ENCODE measurements around the gene BARHL1. TPM values are rescaled to one million over a fixed set of nuclear protein-coding genes. Genes with fewer than 3 reads are reported as not detected.
A peak's percentile ranks its signal among the peaks of the same experiment; 100 is the strongest.

BARHL1 gene
- total and polyA plus RNA-seq, 2 donors (not counting 3 experiments of a cell fraction or from before 2014, with no cell fraction given), result not detected

DNA sequence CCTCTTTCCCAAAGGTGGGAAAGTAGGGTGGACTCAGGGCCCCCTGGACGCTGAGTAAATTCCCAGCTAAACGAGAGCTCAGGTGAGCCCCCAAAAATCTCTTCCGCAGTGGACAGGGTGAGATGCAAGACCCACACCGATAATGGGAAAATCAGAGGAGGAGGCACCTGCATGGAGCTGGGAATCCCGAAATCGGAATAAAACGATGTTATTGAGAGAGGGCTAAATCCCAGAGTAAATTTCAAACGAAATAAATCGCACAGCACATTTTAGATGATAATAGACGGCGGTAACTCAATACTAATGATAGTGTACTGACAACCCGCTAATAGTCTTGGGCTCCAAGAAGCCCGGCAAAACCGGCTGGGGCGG lies 3.0 kb upstream of the BARHL1 start:
- FAIRE-seq (no peak), DNase-seq (ENCODE audit: low read depth, low spot score) (no peak)
- Histone ChIP-seq H3K4me3 (replicated peaks in 1 of 3; ENCODE audit: insufficient read depth in 1 of 3, low read depth in 1 of 3, low read length in 3 of 3) (no peak overlapping the region), H3K79me2 (ENCODE audit: control insufficient read depth, insufficient read depth, low read length) (no peaks in the 10 kb centered on the region), H3K36me3 (ENCODE audit: control insufficient read depth in 2 of 2, extremely low read depth in 1 of 2, insufficient read depth in 2 of 2, low read length in 2 of 2) (no peaks in the 10 kb centered on the region), H3K9me1 (replicated peaks; ENCODE audit: control insufficient read depth, extremely low read depth, insufficient read depth, low read length) (no peaks in the 10 kb centered on the region), H3K27me3 (ENCODE audit: control insufficient read depth in 2 of 2, insufficient read depth in 2 of 2, low read length in 2 of 2) (peaks cover 65 to 79% of the 10 kb centered on the region in 2 experiments), H3K9ac (replicated peaks; ENCODE audit: extremely low read depth, insufficient read depth, low read length) (no peak overlapping the region), H3K4me2 (ENCODE audit: insufficient read depth, low read length) (no peak overlapping the region), H2AFZ (ENCODE audit: low read depth, low read length) (no peak overlapping the region), H4K20me1 (replicated peaks; ENCODE audit: control insufficient read depth, extremely low read depth, insufficient read depth, low read length) (no peaks in the 10 kb centered on the region), H3K9me3 (replicated peaks; ENCODE audit: control insufficient read depth, insufficient read depth, low read length) (no peaks in the 10 kb centered on the region), H3K4me1 (ENCODE audit: control insufficient read depth, extremely low read depth, insufficient read depth, low read length) (peaks cover 11% of the 10 kb centered on the region), H3K27ac (ENCODE audit: insufficient read depth, low read depth, low read length) (no peak overlapping the region)
- ChIA-PET POLR2A (no interaction called here), CTCF (interaction anchor here (0.7 kb wide), 1 partner anchor 72 kb away, joined by 3 read pairs; no protein-coding TSS in a partner anchor)
- intact Hi-C loops (cut with micrococcal nuclease), result loop anchor here (2.0 kb wide), 1 partner anchor 221 kb away; no protein-coding TSS in a partner anchor
- BruUV-seq (replicated peaks), result no TSS peak
- TF ChIP-seq JUN (IDR thresholded peaks at IDR 0.05; ENCODE audit: borderline replicate concordance, insufficient read depth, insufficient read length, low read depth), result no peak
- no peak for TF ChIP-seq FOS (IDR thresholded peaks at IDR 0.05; ENCODE audit: borderline replicate concordance, insufficient read depth, low read length)
- no peak for TF ChIP-seq MYC (IDR thresholded peaks at IDR 0.05; ENCODE audit: low read depth, low read length)
- no peak for TF ChIP-seq MAX (IDR thresholded peaks at IDR 0.05; ENCODE audit: insufficient read depth, insufficient read length)
- TF ChIP-seq POLR2A (IDR thresholded peaks at IDR 0.05; ENCODE audit: low read depth, low read length), result no peak
- TF ChIP-seq GATA2 (IDR thresholded peaks at IDR 0.05; ENCODE audit: insufficient read depth, insufficient read length, low read depth, low read length), result no peak
- no peak for TF ChIP-seq POLR2AphosphoS5 (IDR thresholded peaks at IDR 0.05; ENCODE audit: insufficient read depth, low read depth, low read length)
- dilution Hi-C loops (cut with MboI; ENCODE audit: extremely low pct_ligation_motif_present, low sequenced_read_pairs), result no loop called here

- no peak for TF ChIP-seq FOS (IDR thresholded peaks at IDR 0.05; ENCODE audit: borderline replicate concordance, insufficient read depth, low read length)
- TF ChIP-seq EZH2 (IDR thresholded peaks at IDR 0.05; ENCODE audit: borderline replicate concordance, low read depth, low read length, severe bottlenecking), result peak; percentile 77
- Histone ChIP-seq H2AFZ (ENCODE audit: low read depth, low read length) (no peak overlapping the region), H3K9me1 (replicated peaks; ENCODE audit: control insufficient read depth, extremely low read depth, insufficient read depth, low read length) (no peaks in the 10 kb centered on the region), H3K27me3 (ENCODE audit: control insufficient read depth in 2 of 2, insufficient read depth in 2 of 2, low read length in 2 of 2) (peaks cover 84 to 96% of the 10 kb centered on the region in 2 experiments), H3K4me3 (replicated peaks in 1 of 3; ENCODE audit: insufficient read depth in 1 of 3, low read depth in 1 of 3, low read length in 3 of 3) (no peak overlapping the region), H3K36me3 (ENCODE audit: control insufficient read depth in 2 of 2, extremely low read depth in 1 of 2, insufficient read depth in 2 of 2, low read length in 2 of 2) (no peaks in the 10 kb centered on the region), H3K9ac (replicated peaks; ENCODE audit: extremely low read depth, insufficient read depth, low read length) (no peak overlapping the region), H3K79me2 (ENCODE audit: control insufficient read depth, insufficient read depth, low read length) (no peaks in the 10 kb centered on the region), H3K4me1 (ENCODE audit: control insufficient read depth, extremely low read depth, insufficient read depth, low read length) (peaks cover 11% of the 10 kb centered on the region), H3K4me2 (ENCODE audit: insufficient read depth, low read length) (no peak overlapping the region), H3K9me3 (replicated peaks; ENCODE audit: control insufficient read depth, insufficient read depth, low read length) (no peaks in the 10 kb centered on the region), H4K20me1 (replicated peaks; ENCODE audit: control insufficient read depth, extremely low read depth, insufficient read depth, low read length) (no peaks in the 10 kb centered on the region), H3K27ac (ENCODE audit: insufficient read depth, low read depth, low read length) (no peak overlapping the region)
- dilution Hi-C loops (cut with MboI; ENCODE audit: extremely low pct_ligation_motif_present, low sequenced_read_pairs), result no loop called here
- ChIA-PET CTCF (no interaction called here), POLR2A (no interaction called here)
- DNase-seq (ENCODE audit: low read depth, low spot score) (no peak), FAIRE-seq (no peak)
- no TSS peak for BruUV-seq (replicated peaks)
- intact Hi-C loops (cut with micrococcal nuclease), result loop anchor here (2.0 kb wide), 1 partner anchor 34 kb away; no protein-coding TSS in a partner anchor
Observed at GRCh38 chr9:132582786-132583583, 579 bp downstream of the BARHL1 start.

Measured in endothelial cell of umbilical vein (primary cell).